Measurements from ENCODE around the gene WDFY1.

The WDFY1 gene

GRCh38 chr2:223908304-223908998, 36.7 kb downstream of the WDFY1 start:
- DNase-seq (ENCODE audit: low spot score), result no peak
- Mint-ChIP-seq H3K27me3 (ENCODE audit: low read depth) (no peaks in the 10 kb centered on the region), H3K9me3 (no peaks in the 10 kb centered on the region), H3K36me3 (ENCODE audit: low read depth) (peaks cover 27% of the 10 kb centered on the region), H3K27ac (no peak overlapping the region), H3K4me1 (ENCODE audit: low read depth) (peaks cover 9% of the 10 kb centered on the region), H3K4me3 (no peak overlapping the region)

GRCh38 chr2:223905996-223906395, 39.1 kb downstream of the WDFY1 start:
- Mint-ChIP-seq H3K27me3 (ENCODE audit: low read depth) (no peaks in the 10 kb centered on the region), H3K4me1 (ENCODE audit: low read depth) (peaks cover 8% of the 10 kb centered on the region), H3K9me3 (no peaks in the 10 kb centered on the region), H3K27ac (no peak overlapping the region), H3K4me3 (no peak overlapping the region), H3K36me3 (ENCODE audit: low read depth) (peaks cover 25% of the 10 kb centered on the region)
- DNase-seq (ENCODE audit: low spot score), result no peak

- no peak for DNase-seq (ENCODE audit: low spot score)
- peaks cover 15% of the 10 kb centered on the region for H3K4me1 Mint-ChIP-seq (ENCODE audit: low read depth)
- H3K4me3 Mint-ChIP-seq, result no peak overlapping the region
- H3K9me3 Mint-ChIP-seq, result no peaks in the 10 kb centered on the region
- H3K36me3 Mint-ChIP-seq (ENCODE audit: low read depth), result peaks cover 49% of the 10 kb centered on the region
- H3K27ac Mint-ChIP-seq, result no peak overlapping the region
- no peaks in the 10 kb centered on the region for H3K27me3 Mint-ChIP-seq (ENCODE audit: low read depth)
Observed at GRCh38 chr2:223901854-223902253, 43.3 kb downstream of the WDFY1 start.

- DNase-seq (ENCODE audit: low spot score), result no peak
- Mint-ChIP-seq H3K36me3 (ENCODE audit: low read depth) (peaks cover 53% of the 10 kb centered on the region), H3K4me3 (no peak overlapping the region), H3K4me1 (ENCODE audit: low read depth) (peaks cover 20% of the 10 kb centered on the region), H3K27ac (no peak overlapping the region), H3K27me3 (ENCODE audit: low read depth) (no peaks in the 10 kb centered on the region), H3K9me3 (no peaks in the 10 kb centered on the region)
Observed at GRCh38 chr2:223901311-223901710, 43.8 kb downstream of the WDFY1 start.

- H3K27me3 Mint-ChIP-seq (ENCODE audit: low read depth), result no peaks in the 10 kb centered on the region
- peaks cover 21% of the 10 kb centered on the region for H3K4me1 Mint-ChIP-seq (ENCODE audit: low read depth)
- H3K36me3 Mint-ChIP-seq (ENCODE audit: low read depth), result peaks cover 53% of the 10 kb centered on the region
- no peaks in the 10 kb centered on the region for H3K9me3 Mint-ChIP-seq
- no peak for DNase-seq (ENCODE audit: low spot score)
- no peak overlapping the region for H3K27ac Mint-ChIP-seq
- no peak overlapping the region for H3K4me3 Mint-ChIP-seq
Observed at GRCh38 chr2:223900531-223900930, 44.6 kb downstream of the WDFY1 start.

- no peak overlapping the region for H3K4me3 Mint-ChIP-seq
- no peaks in the 10 kb centered on the region for H3K9me3 Mint-ChIP-seq
- DNase-seq (ENCODE audit: low spot score), result no peak
- no peak overlapping the region for H3K27ac Mint-ChIP-seq
- peaks cover 21% of the 10 kb centered on the region for H3K4me1 Mint-ChIP-seq (ENCODE audit: low read depth)
- H3K27me3 Mint-ChIP-seq (ENCODE audit: low read depth), result no peaks in the 10 kb centered on the region
- H3K36me3 Mint-ChIP-seq (ENCODE audit: low read depth), result peaks cover 52% of the 10 kb centered on the region
Observed at GRCh38 chr2:223900066-223900465, 45.1 kb downstream of the WDFY1 start.

- H3K9me3 Mint-ChIP-seq, result no peaks in the 10 kb centered on the region
- peak overlapping the region; percentile 26 for H3K4me3 Mint-ChIP-seq
- H3K4me1 Mint-ChIP-seq (ENCODE audit: low read depth), result peaks cover 21% of the 10 kb centered on the region
- H3K27ac Mint-ChIP-seq, result no peak overlapping the region
- H3K36me3 Mint-ChIP-seq (ENCODE audit: low read depth), result peaks cover 63% of the 10 kb centered on the region
- no peak for DNase-seq (ENCODE audit: low spot score)
- H3K27me3 Mint-ChIP-seq (ENCODE audit: low read depth), result no peaks in the 10 kb centered on the region
Observed at GRCh38 chr2:223897669-223898330, 47.3 kb downstream of the WDFY1 start.

GRCh38 chr2:223896833-223897311, 48.3 kb downstream of the WDFY1 start:
- Mint-ChIP-seq H3K27ac (peak overlapping the region; percentile 70), H3K4me1 (ENCODE audit: low read depth) (peaks cover 21% of the 10 kb centered on the region), H3K9me3 (no peaks in the 10 kb centered on the region), H3K4me3 (peak overlapping the region; percentile 59), H3K27me3 (ENCODE audit: low read depth) (no peaks in the 10 kb centered on the region), H3K36me3 (ENCODE audit: low read depth) (peaks cover 67% of the 10 kb centered on the region)
- DNase-seq (ENCODE audit: low spot score), result peak; percentile 32

GRCh38 chr2:223894968-223895367, 50.2 kb downstream of the WDFY1 start:
- Mint-ChIP-seq H3K4me3 (no peak overlapping the region), H3K9me3 (no peaks in the 10 kb centered on the region), H3K27me3 (ENCODE audit: low read depth) (no peaks in the 10 kb centered on the region), H3K27ac (no peak overlapping the region), H3K36me3 (ENCODE audit: low read depth) (peaks cover 63% of the 10 kb centered on the region), H3K4me1 (ENCODE audit: low read depth) (peaks cover 21% of the 10 kb centered on the region)
- DNase-seq (ENCODE audit: low spot score), result no peak

- Mint-ChIP-seq H3K36me3 (ENCODE audit: low read depth) (peaks cover 67% of the 10 kb centered on the region), H3K27me3 (ENCODE audit: low read depth) (no peaks in the 10 kb centered on the region), H3K4me1 (ENCODE audit: low read depth) (peaks cover 19% of the 10 kb centered on the region), H3K27ac (no peak overlapping the region), H3K9me3 (no peaks in the 10 kb centered on the region), H3K4me3 (no peak overlapping the region)
- DNase-seq (ENCODE audit: low spot score), result no peak
Observed at GRCh38 chr2:223894009-223894408, 51.1 kb downstream of the WDFY1 start.

GRCh38 chr2:223890721-223891120, 54.4 kb downstream of the WDFY1 start:
- Mint-ChIP-seq H3K9me3 (no peaks in the 10 kb centered on the region), H3K27me3 (ENCODE audit: low read depth) (no peaks in the 10 kb centered on the region), H3K27ac (no peak overlapping the region), H3K36me3 (ENCODE audit: low read depth) (peaks cover 62% of the 10 kb centered on the region), H3K4me3 (no peak overlapping the region), H3K4me1 (ENCODE audit: low read depth) (peaks cover 3% of the 10 kb centered on the region)
- DNase-seq (ENCODE audit: low spot score), result no peak

GRCh38 chr2:223889229-223889628, 55.9 kb downstream of the WDFY1 start:
- Mint-ChIP-seq H3K27ac (no peak overlapping the region), H3K4me1 (ENCODE audit: low read depth) (peaks cover 3% of the 10 kb centered on the region), H3K27me3 (ENCODE audit: low read depth) (no peaks in the 10 kb centered on the region), H3K4me3 (no peak overlapping the region), H3K9me3 (no peaks in the 10 kb centered on the region), H3K36me3 (ENCODE audit: low read depth) (peaks cover 66% of the 10 kb centered on the region)
- no peak for DNase-seq (ENCODE audit: low spot score)

- no peaks in the 10 kb centered on the region for H3K9me3 Mint-ChIP-seq
- H3K36me3 Mint-ChIP-seq (ENCODE audit: low read depth), result peaks cover 59% of the 10 kb centered on the region
- no peaks in the 10 kb centered on the region for H3K27me3 Mint-ChIP-seq (ENCODE audit: low read depth)
- peaks cover 3% of the 10 kb centered on the region for H3K4me1 Mint-ChIP-seq (ENCODE audit: low read depth)
- H3K4me3 Mint-ChIP-seq, result no peak overlapping the region
- H3K27ac Mint-ChIP-seq, result no peak overlapping the region
- DNase-seq (ENCODE audit: low spot score), result no peak
Observed at GRCh38 chr2:223888251-223888650, 56.9 kb downstream of the WDFY1 start.

- DNase-seq (ENCODE audit: low spot score), result no peak
- peaks cover 58% of the 10 kb centered on the region for H3K36me3 Mint-ChIP-seq (ENCODE audit: low read depth)
Observed at GRCh38 chr2:223887127-223887526, 58.0 kb downstream of the WDFY1 start.

More at GRCh38 chr2:223887127-223887526, 58.0 kb downstream of the WDFY1 start:
- no peaks in the 10 kb centered on the region for H3K9me3 Mint-ChIP-seq
- no peaks in the 10 kb centered on the region for H3K27me3 Mint-ChIP-seq (ENCODE audit: low read depth)
- H3K4me3 Mint-ChIP-seq, result no peak overlapping the region
- H3K27ac Mint-ChIP-seq, result no peak overlapping the region
- H3K4me1 Mint-ChIP-seq (ENCODE audit: low read depth), result peaks cover 7% of the 10 kb centered on the region
